ENCODE results near the gene SERPING1.

The SERPING1 gene

GRCh38 chr11:57644748-57645688 is 47.5 kb downstream of the SERPING1 start:
- Histone ChIP-seq H3K36me3 (ENCODE audit: control insufficient read depth, insufficient read depth, low read length) (no peaks in the 10 kb centered on the region), H3K4me3 (replicated peaks; ENCODE audit: low read depth, low read length) (no peak overlapping the region), H3K27me3 (replicated peaks; ENCODE audit: control insufficient read depth, insufficient read depth, low read length) (peaks cover 3% of the 10 kb centered on the region)
- TF ChIP-seq CTCF (IDR thresholded peaks at IDR 0.05; ENCODE audit: insufficient read depth, low read length, poor library complexity, severe bottlenecking), result peak; percentile 95
- peak; percentile 41 for DNase-seq (ENCODE audit: extremely low read depth, insufficient read length)

GRCh38 chr11:57645689-57646085 is 48.2 kb downstream of the SERPING1 start:
- H3K27me3 ChIP-seq (replicated peaks; ENCODE audit: control insufficient read depth, insufficient read depth, low read length), result peaks cover 3% of the 10 kb centered on the region
- no peak overlapping the region for H3K4me3 ChIP-seq (replicated peaks; ENCODE audit: low read depth, low read length)
- no peaks in the 10 kb centered on the region for H3K36me3 ChIP-seq (ENCODE audit: control insufficient read depth, insufficient read depth, low read length)
- DNase-seq (ENCODE audit: extremely low read depth, insufficient read length), result no peak
- TF ChIP-seq CTCF (IDR thresholded peaks at IDR 0.05; ENCODE audit: insufficient read depth, low read length, poor library complexity, severe bottlenecking), result no peak

GRCh38 chr11:57646194-57646798 is 48.8 kb downstream of the SERPING1 start:
- Histone ChIP-seq H3K36me3 (ENCODE audit: control insufficient read depth, insufficient read depth, low read length) (no peaks in the 10 kb centered on the region), H3K27me3 (replicated peaks; ENCODE audit: control insufficient read depth, insufficient read depth, low read length) (peaks cover 3% of the 10 kb centered on the region), H3K4me3 (replicated peaks; ENCODE audit: low read depth, low read length) (no peak overlapping the region)
- no peak for TF ChIP-seq CTCF (IDR thresholded peaks at IDR 0.05; ENCODE audit: insufficient read depth, low read length, poor library complexity, severe bottlenecking)
- no peak for DNase-seq (ENCODE audit: extremely low read depth, insufficient read length)

- TF ChIP-seq CTCF (IDR thresholded peaks at IDR 0.05; ENCODE audit: insufficient read depth, low read length, poor library complexity, severe bottlenecking), result no peak
- no peak for DNase-seq (ENCODE audit: extremely low read depth, insufficient read length)
- Histone ChIP-seq H3K4me3 (replicated peaks; ENCODE audit: low read depth, low read length) (no peak overlapping the region), H3K27me3 (replicated peaks; ENCODE audit: control insufficient read depth, insufficient read depth, low read length) (peaks cover 3% of the 10 kb centered on the region), H3K36me3 (ENCODE audit: control insufficient read depth, insufficient read depth, low read length) (no peaks in the 10 kb centered on the region)
Measured at GRCh38 chr11:57646799-57647303, 49.4 kb downstream of the SERPING1 start.

- Histone ChIP-seq H3K4me3 (replicated peaks; ENCODE audit: low read depth, low read length) (no peak overlapping the region), H3K36me3 (ENCODE audit: control insufficient read depth, insufficient read depth, low read length) (no peaks in the 10 kb centered on the region), H3K27me3 (replicated peaks; ENCODE audit: control insufficient read depth, insufficient read depth, low read length) (peaks cover 3% of the 10 kb centered on the region)
- DNase-seq (ENCODE audit: extremely low read depth, insufficient read length), result no peak
- no peak for TF ChIP-seq CTCF (IDR thresholded peaks at IDR 0.05; ENCODE audit: insufficient read depth, low read length, poor library complexity, severe bottlenecking)
Measured at GRCh38 chr11:57647372-57647771, 49.9 kb downstream of the SERPING1 start.
